Smooth muscle cell (in vitro differentiated cells): Measurements from ENCODE around the gene FHIT. TPM values are rescaled to one million over a fixed set of nuclear protein-coding genes. Genes with fewer than 3 reads are reported as not detected.

ENCODE experiments used
- DNase-seq: peaks from one replicate; lab custom pipeline; 2025; ENCODE audit not compliant: unreplicated experiment; lab: John Stamatoyannopoulos, UW
- H2AFZ ChIP-seq: fragments of 200-600 bp; sonication (generic); 2 replicates; pipeline ENCODE4 v1.6.0; 2016; ENCODE audit warnings: antibody characterized with exemption, low read depth, mild to moderate bottlenecking
- H3F3A ChIP-seq: fragments of 200-600 bp; sonication (generic); 2 replicates; pipeline ENCODE4 v1.6.0; 2017; ENCODE audit warnings: antibody characterized with exemption, low read depth
- H3K27ac ChIP-seq: fragments of 200-600 bp; sonication (generic); 2 replicates; pipeline ENCODE4 v1.5.1; 2016; ENCODE audit warnings: low read depth, mild to moderate bottlenecking
- H3K27me3 ChIP-seq: fragments of 200-600 bp; sonication (generic); 2 replicates; pipeline ENCODE4 v1.6.1; 2016; ENCODE audit warnings: low read depth, mild to moderate bottlenecking
- H3K36me3 ChIP-seq: fragments of 200-600 bp; sonication (generic); 2 replicates; pipeline ENCODE4 v1.5.1; 2016; ENCODE audit warnings: low read depth
- H3K4me1 ChIP-seq: fragments of 200-600 bp; sonication (generic); 2 replicates; pipeline ENCODE4 v1.5.1; 2016; ENCODE audit warnings: low read depth
- H3K4me2 ChIP-seq: fragments of 200-600 bp; sonication (generic); 2 replicates; pipeline ENCODE4 v1.6.0; 2016; ENCODE audit warnings: mild to moderate bottlenecking
- H3K4me3 ChIP-seq: fragments of 200-600 bp; sonication (generic); 2 replicates; pipeline ENCODE4 v1.5.1; 2016; ENCODE audit warnings: mild to moderate bottlenecking
- H3K79me2 ChIP-seq: fragments of 200-600 bp; sonication (generic); 2 replicates; pipeline ENCODE4 v1.6.0; 2016; ENCODE audit warnings: low read depth, mild to moderate bottlenecking
- H3K9ac ChIP-seq: fragments of 200-600 bp; sonication (generic); 2 replicates; pipeline ENCODE4 v1.6.0; 2016; ENCODE audit warnings: low read depth
- H3K9me3 ChIP-seq: fragments of 200-600 bp; sonication (generic); replicated peaks from 2 replicates; pipeline ENCODE4 v1.5.1; 2016; ENCODE audit warnings: low read depth
- H4K20me1 ChIP-seq: fragments of 200-600 bp; sonication (generic); 2 replicates; pipeline ENCODE4 v1.6.0; 2016; ENCODE audit warnings: low read depth
- CTCF ChIP-seq: fragments of 200-600 bp; sonication (generic); IDR thresholded peaks from 2 replicates; pipeline ENCODE4 v1.5.1; 2017; ENCODE audit warnings: borderline replicate concordance, mild to moderate bottlenecking, antibody characterized with exemption; ENCODE audit not compliant: insufficient read depth, poor library complexity, severe bottlenecking
- WGBS: methylation state at CpG from one replicate; pipeline ENCODE4 v1.1.7; 2016; ENCODE audit warnings: low lambda C conversion rate; 5-methylcytosine and 5-hydroxymethylcytosine counted together
- polyA plus RNA-seq: library from polyadenylated mRNA; unstranded; fragments of >200 nt; fragmentation: Nextera tagmentation; extraction: Ambion mirVana; gene quantifications from 2 replicates; pipeline ENCODE4 v1.2.1, GENCODE V29; 2016
- total RNA-seq: library from RNA; depleted of rRNA; stranded (reverse); fragments of >200 nt; gene quantifications from 2 replicates; pipeline ENCODE4 v1.2.3, GENCODE V29; 2014

Gene FHIT
- total and polyA plus RNA-seq, 2 experiments from 2014 or later: 5.9 to 6.7 TPM

- no peak for DNase-seq
- no peak overlapping the region for H2AFZ ChIP-seq
- H3K9ac ChIP-seq: no peak overlapping the region
- no peak overlapping the region for H3K27ac ChIP-seq
- H3K36me3 ChIP-seq: no peaks in the 10 kb centered on the region
- H3K4me1 ChIP-seq: no peaks in the 10 kb centered on the region
- H3K79me2 ChIP-seq: no peaks in the 10 kb centered on the region
- no peak overlapping the region for H3K4me2 ChIP-seq
- H3K4me3 ChIP-seq: no peak overlapping the region
- WGBS: 91% methylated on average over 4 of the region's 4 CpGs
- H3F3A ChIP-seq: no peaks in the 10 kb centered on the region
- TF ChIP-seq CTCF: no peak
- no peaks in the 10 kb centered on the region for H3K27me3 ChIP-seq
- no peaks in the 10 kb centered on the region for H4K20me1 ChIP-seq
- no peaks in the 10 kb centered on the region for H3K9me3 ChIP-seq
These were observed 1114.7 kb downstream of the FHIT start for GRCh38 chr3:60136601-60137000.

- H2AFZ ChIP-seq: no peak overlapping the region
- DNase-seq: no peak
- no peaks in the 10 kb centered on the region for H3K4me1 ChIP-seq
- H3F3A ChIP-seq: no peaks in the 10 kb centered on the region
- no peaks in the 10 kb centered on the region for H3K27me3 ChIP-seq
- no peak overlapping the region for H3K9ac ChIP-seq
- H3K36me3 ChIP-seq: no peaks in the 10 kb centered on the region
- no peak for TF ChIP-seq CTCF
- no peaks in the 10 kb centered on the region for H4K20me1 ChIP-seq
- no peak overlapping the region for H3K27ac ChIP-seq
- no peaks in the 10 kb centered on the region for H3K9me3 ChIP-seq
- H3K4me3 ChIP-seq: no peak overlapping the region
- WGBS: 87% methylated on average over 2 of the region's 2 CpGs
- H3K79me2 ChIP-seq: no peaks in the 10 kb centered on the region
- no peak overlapping the region for H3K4me2 ChIP-seq
These were observed 1115.8 kb downstream of the FHIT start for GRCh38 chr3:60135474-60135873.

GRCh38 chr3:60133269-60134162 is 1117.7 kb downstream of the FHIT start:
- H3K9me3 ChIP-seq: no peaks in the 10 kb centered on the region
- DNase-seq: no peak
- H3K4me2 ChIP-seq: peak overlapping the region; percentile 25
- no peak overlapping the region for H3K9ac ChIP-seq
- TF ChIP-seq CTCF: no peak
- no peaks in the 10 kb centered on the region for H3K36me3 ChIP-seq
- H3K4me3 ChIP-seq: no peak overlapping the region
- H3K27me3 ChIP-seq: no peaks in the 10 kb centered on the region
- no peaks in the 10 kb centered on the region for H4K20me1 ChIP-seq
- 70% methylated on average over 2 of the region's 2 CpGs for WGBS
- H3K4me1 ChIP-seq: no peaks in the 10 kb centered on the region
- no peaks in the 10 kb centered on the region for H3F3A ChIP-seq
- H2AFZ ChIP-seq: no peak overlapping the region
- H3K79me2 ChIP-seq: no peaks in the 10 kb centered on the region
- no peak overlapping the region for H3K27ac ChIP-seq

- H3K27ac ChIP-seq: no peak overlapping the region
- no peaks in the 10 kb centered on the region for H3K27me3 ChIP-seq
- H2AFZ ChIP-seq: no peak overlapping the region
- TF ChIP-seq CTCF: no peak
- H3K4me2 ChIP-seq: no peak overlapping the region
- no peaks in the 10 kb centered on the region for H3K36me3 ChIP-seq
- no peaks in the 10 kb centered on the region for H3F3A ChIP-seq
- H3K9ac ChIP-seq: no peak overlapping the region
- no peak overlapping the region for H3K4me3 ChIP-seq
- H4K20me1 ChIP-seq: no peaks in the 10 kb centered on the region
- DNase-seq: no peak
- H3K9me3 ChIP-seq: no peaks in the 10 kb centered on the region
- H3K4me1 ChIP-seq: no peaks in the 10 kb centered on the region
- no peaks in the 10 kb centered on the region for H3K79me2 ChIP-seq
These were observed 1119.6 kb downstream of the FHIT start for GRCh38 chr3:60131618-60132017.
